GM23338 (cell line): ENCODE measurements around the gene HDAC8. TPM values are rescaled to one million over a fixed set of nuclear protein-coding genes. Genes with fewer than 3 reads are reported as not detected.

Source experiments
- ATAC-seq: fragments of 200-7000 bp; cut with Tn5 transposase; 3 replicates; pipeline ENCODE4 v1.9.1; 2020
- DNase-seq: peaks from one replicate; pipeline ENCODE4 v3.0.0-alpha.2; 2015; ENCODE audit warnings: low spot score
- H2AFZ ChIP-seq: fragments of 200-600 bp; sonication (generic); 2 replicates; pipeline ENCODE4 v1.8.0; 2016; ENCODE audit warnings: antibody characterized with exemption, mild to moderate bottlenecking, moderate library complexity
- H3F3A ChIP-seq: fragments of 200-600 bp; sonication (generic); replicated peaks from 2 replicates; pipeline ENCODE4 v1.8.0; 2017; ENCODE audit warnings: antibody characterized with exemption, mixed run types, low read depth
- H3K27ac ChIP-seq: fragments of 200-600 bp; sonication (generic); 2 replicates; pipeline ENCODE4 v1.6.1; 2016; ENCODE audit warnings: low read depth
- H3K27me3 ChIP-seq: fragments of 200-600 bp; sonication (generic); 2 replicates; pipeline ENCODE4 v1.8.0; 2016; ENCODE audit warnings: mild to moderate bottlenecking, mixed run types, moderate library complexity; ENCODE audit not compliant: insufficient read depth
- H3K36me3 ChIP-seq: fragments of 200-600 bp; sonication (generic); 2 replicates; pipeline ENCODE4 v1.8.0; 2016; ENCODE audit warnings: mild to moderate bottlenecking; ENCODE audit not compliant: insufficient read depth
- H3K4me1 ChIP-seq: fragments of 200-600 bp; sonication (generic); 2 replicates; pipeline ENCODE4 v1.8.0; 2016; ENCODE audit warnings: mild to moderate bottlenecking, moderate library complexity; ENCODE audit not compliant: insufficient read depth
- H3K4me2 ChIP-seq: fragments of 200-600 bp; sonication (generic); 2 replicates; pipeline ENCODE4 v1.7.1; 2017; ENCODE audit warnings: mixed run types
- H3K4me3 ChIP-seq: fragments of 200-600 bp; sonication (generic); 2 replicates; pipeline ENCODE4 v1.6.1; 2016; ENCODE audit warnings: mixed run types
- H3K79me2 ChIP-seq: fragments of 200-600 bp; sonication (generic); replicated peaks from 2 replicates; pipeline ENCODE4 v1.8.0; 2017; ENCODE audit warnings: mild to moderate bottlenecking; ENCODE audit not compliant: insufficient read depth
- H3K9me2 ChIP-seq: fragments of 200-600 bp; sonication (generic); 2 replicates; pipeline ENCODE4 v1.8.0; 2017; ENCODE audit not compliant: insufficient read depth
- H4K20me1 ChIP-seq: fragments of 200-600 bp; sonication (generic); replicated peaks from 2 replicates; pipeline ENCODE4 v1.8.0; 2017; ENCODE audit warnings: mild to moderate bottlenecking; ENCODE audit not compliant: insufficient read depth
- H3K27ac Mint-ChIP-seq: 2 replicates; pipeline ENCODE4 v1.8.0; 2020; ENCODE audit warnings: inconsistent platforms, mild to moderate bottlenecking, moderate library complexity, mixed read lengths
- H3K27me3 Mint-ChIP-seq: 3 replicates; pipeline ENCODE4 v1.8.0; 2022; ENCODE audit warnings: low read depth, mild to moderate bottlenecking, moderate library complexity, mixed read lengths, inconsistent platforms; ENCODE audit not compliant: insufficient read depth, poor library complexity
- H3K36me3 Mint-ChIP-seq: 3 replicates; pipeline ENCODE4 v1.8.0; 2021; ENCODE audit warnings: low read depth, mild to moderate bottlenecking, inconsistent platforms, moderate library complexity, mixed read lengths
- H3K4me1 Mint-ChIP-seq: 3 replicates; pipeline ENCODE4 v1.8.0; 2020; ENCODE audit warnings: mild to moderate bottlenecking, inconsistent platforms, mixed read lengths
- H3K4me3 Mint-ChIP-seq: 3 replicates; pipeline ENCODE4 v1.8.0; 2021; ENCODE audit warnings: moderate library complexity, mild to moderate bottlenecking, inconsistent platforms, mixed read lengths
- H3K9me3 Mint-ChIP-seq: 3 replicates; pipeline ENCODE4 v1.8.0; 2020; ENCODE audit warnings: moderate library complexity, mild to moderate bottlenecking, inconsistent platforms, mixed read lengths
- ETS1 ChIP-seq: IDR thresholded peaks from 2 replicates; pipeline ENCODE4 v1.6.1; 2016; ENCODE audit warnings: antibody characterized with exemption
- EZH2 ChIP-seq: fragments of 200-600 bp; sonication (generic); IDR thresholded peaks from one replicate; pipeline ENCODE4 v1.8.0; 2017; ENCODE audit warnings: antibody characterized with exemption, mild to moderate bottlenecking, low read depth; ENCODE audit not compliant: unreplicated experiment
- ZNF114 ChIP-seq: fragments of 250-450 bp; sonication (Bioruptor Pico); IDR thresholded peaks from 2 replicates; pipeline ENCODE4 v1.5.0; 2020; ENCODE audit warnings: mild to moderate bottlenecking, moderate library complexity
- ZNF462 ChIP-seq: fragments of 250-450 bp; sonication (Bioruptor Pico); IDR thresholded peaks from 2 replicates; pipeline ENCODE4 v1.5.0; 2020; ENCODE audit warnings: mild to moderate bottlenecking, moderate library complexity
- polyA plus RNA-seq: library from polyadenylated mRNA; unstranded; fragments of >200 nt; fragmentation: Nextera tagmentation; extraction: Ambion mirVana; gene quantifications from 2 replicates; pipeline ENCODE4 v1.2.1, GENCODE V29; 2016
- total RNA-seq: library from RNA; depleted of rRNA; stranded (reverse); fragments of >200 nt; shearing (Covaris generic); gene quantifications from 2 replicates; pipeline ENCODE4 v1.2.3, GENCODE V29; 2014
- TF ChIP-seq, protein P1 (sequence below), 2 experiments: fragments of 200-600 bp in 1 of 2; sonication (generic) in 1 of 2; conservative IDR thresholded peaks; 2 replicates each; pipeline versions ENCODE4 v1.5.1 to v1.6.1; 2016 to 2017; ENCODE audit warnings: antibody characterized with exemption in 2 of 2, low read depth in 2 of 2, mild to moderate bottlenecking in 2 of 2, moderate library complexity in 1 of 2

Gene HDAC8
- total and polyA plus RNA-seq, 2 experiments from 2014 or later: 21.6 to 28.7 TPM

DNA sequence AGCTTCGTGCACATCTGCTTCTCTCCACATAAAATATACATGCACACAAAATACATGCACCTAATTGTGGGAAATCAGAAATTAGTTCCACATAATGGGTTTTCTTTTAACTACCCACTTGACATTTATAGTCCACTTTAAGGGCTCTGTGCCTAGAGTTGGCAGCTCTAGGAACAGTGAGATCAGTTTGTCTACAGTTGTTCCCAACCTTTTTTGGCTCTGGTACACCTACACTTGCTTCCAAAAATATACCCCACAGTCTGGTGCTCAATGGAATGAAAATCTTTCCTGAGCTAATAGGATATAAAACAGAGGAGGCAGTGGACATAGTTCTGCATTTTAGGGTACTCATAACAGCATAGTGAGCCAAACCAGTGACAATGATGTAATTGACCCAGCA lies 36.1 kb downstream of the HDAC8 start (continued):
- no peak for TF ChIP-seq ETS1

GRCh38 chrX:72532366-72532765 lies 40.3 kb downstream of the HDAC8 start:
- Histone ChIP-seq H3K4me2 (no peak overlapping the region), H3K27me3 (no peaks in the 10 kb centered on the region), H3K4me3 (no peak overlapping the region), H3K36me3 (no peaks in the 10 kb centered on the region), H3F3A (no peaks in the 10 kb centered on the region), H3K27ac (no peak overlapping the region), H3K4me1 (no peaks in the 10 kb centered on the region), H3K79me2 (no peaks in the 10 kb centered on the region), H4K20me1 (no peaks in the 10 kb centered on the region), H3K9me2 (no peaks in the 10 kb centered on the region), H2AFZ (no peak overlapping the region)
- Mint-ChIP-seq H3K27ac (no peak overlapping the region), H3K27me3 (no peaks in the 10 kb centered on the region), H3K4me3 (no peak overlapping the region), H3K4me1 (no peaks in the 10 kb centered on the region), H3K9me3 (no peaks in the 10 kb centered on the region), H3K36me3 (no peaks in the 10 kb centered on the region)
- DNase-seq: no peak
- ATAC-seq: no peak
- TF ChIP-seq ETS1: no peak
- TF ChIP-seq, protein P1, sequence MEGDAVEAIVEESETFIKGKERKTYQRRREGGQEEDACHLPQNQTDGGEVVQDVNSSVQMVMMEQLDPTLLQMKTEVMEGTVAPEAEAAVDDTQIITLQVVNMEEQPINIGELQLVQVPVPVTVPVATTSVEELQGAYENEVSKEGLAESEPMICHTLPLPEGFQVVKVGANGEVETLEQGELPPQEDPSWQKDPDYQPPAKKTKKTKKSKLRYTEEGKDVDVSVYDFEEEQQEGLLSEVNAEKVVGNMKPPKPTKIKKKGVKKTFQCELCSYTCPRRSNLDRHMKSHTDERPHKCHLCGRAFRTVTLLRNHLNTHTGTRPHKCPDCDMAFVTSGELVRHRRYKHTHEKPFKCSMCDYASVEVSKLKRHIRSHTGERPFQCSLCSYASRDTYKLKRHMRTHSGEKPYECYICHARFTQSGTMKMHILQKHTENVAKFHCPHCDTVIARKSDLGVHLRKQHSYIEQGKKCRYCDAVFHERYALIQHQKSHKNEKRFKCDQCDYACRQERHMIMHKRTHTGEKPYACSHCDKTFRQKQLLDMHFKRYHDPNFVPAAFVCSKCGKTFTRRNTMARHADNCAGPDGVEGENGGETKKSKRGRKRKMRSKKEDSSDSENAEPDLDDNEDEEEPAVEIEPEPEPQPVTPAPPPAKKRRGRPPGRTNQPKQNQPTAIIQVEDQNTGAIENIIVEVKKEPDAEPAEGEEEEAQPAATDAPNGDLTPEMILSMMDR (conservative IDR thresholded peaks at IDR 0.05; ENCODE audit: low read depth in 2 of 2): no peak
- TF ChIP-seq EZH2: no peak
- TF ChIP-seq ZNF462: no peak
- TF ChIP-seq ZNF114: no peak
